Measurements from ENCODE around the gene COA1. TPM values are rescaled to one million over a fixed set of nuclear protein-coding genes. Genes with fewer than 3 reads are reported as not detected.

The COA1 gene
- total RNA-seq, 2 donors from 2014 or later: 85.4 to 106 TPM

- Mint-ChIP-seq H3K9me3 (peaks cover 0 to 2% of the 10 kb centered on the region in 2 donors), H3K4me1 (ENCODE audit: low read depth) (peaks cover 93% of the 10 kb centered on the region), H3K27me3 (ENCODE audit: low read depth) (no peaks in the 10 kb centered on the region), H3K4me3 (peak overlapping the region; percentile 71 to 76), H3K36me3 (ENCODE audit: insufficient read depth in 2 of 2) (peaks cover 3 to 4% of the 10 kb centered on the region in 2 donors), H3K27ac (peak overlapping the region; percentile 94)
- DNase-seq (peak; percentile 67 to 75), ATAC-seq (replicated peaks in 1 of 2) (peak; percentile 74 to 76)
Measured at GRCh38 chr7:43590862-43591557, 138.3 kb downstream of the COA1 start.

GRCh38 chr7:43589728-43590127, 139.6 kb downstream of the COA1 start:
- ATAC-seq (replicated peaks in 1 of 2) (no peak), DNase-seq (no peak)
- Mint-ChIP-seq H3K4me1 (ENCODE audit: low read depth) (peaks cover 88% of the 10 kb centered on the region), H3K27me3 (ENCODE audit: low read depth) (no peaks in the 10 kb centered on the region), H3K4me3 (peak overlapping the region; percentile 64 to 71), H3K9me3 (peaks cover 0 to 2% of the 10 kb centered on the region in 2 donors), H3K27ac (peak overlapping the region; percentile 95), H3K36me3 (ENCODE audit: insufficient read depth in 2 of 2) (peaks cover 3 to 5% of the 10 kb centered on the region in 2 donors)

Other genes with a start within 250 kb of the COA1 start
- gene STK17A, start 146.4 kb downstream of the COA1 start, total RNA-seq: 10 to 100 TPM; 49.2 to 56.4 TPM
- 10 to 100 TPM; 29.8 to 36.1 TPM for gene BLVRA, start 29.2 kb upstream of the COA1 start, total RNA-seq
- 100 to 1,000 TPM in 1 of 2 donors, 10 to 100 TPM in 1; 82.7 to 100 TPM for gene MRPS24, start 140.0 kb upstream of the COA1 start, total RNA-seq
- 10 to 100 TPM; 34.4 to 36.8 TPM for gene URGCP, start 177.1 kb upstream of the COA1 start, total RNA-seq
- 1 to 10 TPM; 6.7 to 9.0 TPM for gene UBE2D4, start 196.9 kb upstream of the COA1 start, total RNA-seq